GM23248 (cell line): ENCODE data around the gene COP1.

Source experiments
- EZH2 ChIP-seq: fragments of 200-600 bp; sonication (generic); IDR thresholded peaks from 2 replicates; pipeline ENCODE4 v1.6.1; 2018; ENCODE audit warnings: antibody characterized with exemption, mild to moderate bottlenecking; ENCODE audit not compliant: insufficient read depth, poor library complexity, severe bottlenecking
- EZH2phosphoT487 ChIP-seq: fragments of 200-600 bp; sonication (generic); IDR thresholded peaks from 2 replicates; pipeline ENCODE4 v1.6.1; 2018; ENCODE audit warnings: antibody characterized with exemption, moderate library complexity, mild to moderate bottlenecking, low read depth; ENCODE audit not compliant: insufficient read depth

DNA sequence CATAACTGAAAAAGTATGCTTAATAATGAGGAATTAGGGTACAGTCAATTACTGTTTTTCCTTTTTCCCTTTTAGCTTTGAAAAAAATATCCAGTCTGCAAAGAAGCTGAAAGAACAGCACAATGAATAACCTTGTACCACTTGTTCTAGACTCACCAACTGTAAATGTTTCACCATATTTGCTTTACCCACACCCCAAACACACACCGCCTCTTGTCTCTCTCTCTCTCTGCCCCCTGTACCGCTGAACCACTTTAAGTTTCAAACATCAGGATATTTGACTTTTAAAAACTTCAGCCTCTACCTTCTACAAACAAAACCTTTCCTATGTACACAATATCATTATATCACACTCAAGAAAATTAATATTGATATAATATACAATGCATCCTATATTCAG is 197.1 kb downstream of the COP1 start:
- TF ChIP-seq EZH2 (no peak), EZH2phosphoT487 (no peak)
